HG03354 (cell line): ENCODE data around the gene RNF182.
"Not testable (repeated sequence)": the region's sequence is repeated elsewhere in the genome, so short reads cannot be mapped to it uniquely, and the experiment has no call there.

Experiments
- ATAC-seq: cut with Tn5 transposase; IDR thresholded peaks from one replicate; pipeline ENCODE4 v1.9.1; 2021; ENCODE audit warnings: mild to moderate bottlenecking; ENCODE audit not compliant: unreplicated experiment, poor library complexity, severe bottlenecking

RNF182 gene

DNA sequence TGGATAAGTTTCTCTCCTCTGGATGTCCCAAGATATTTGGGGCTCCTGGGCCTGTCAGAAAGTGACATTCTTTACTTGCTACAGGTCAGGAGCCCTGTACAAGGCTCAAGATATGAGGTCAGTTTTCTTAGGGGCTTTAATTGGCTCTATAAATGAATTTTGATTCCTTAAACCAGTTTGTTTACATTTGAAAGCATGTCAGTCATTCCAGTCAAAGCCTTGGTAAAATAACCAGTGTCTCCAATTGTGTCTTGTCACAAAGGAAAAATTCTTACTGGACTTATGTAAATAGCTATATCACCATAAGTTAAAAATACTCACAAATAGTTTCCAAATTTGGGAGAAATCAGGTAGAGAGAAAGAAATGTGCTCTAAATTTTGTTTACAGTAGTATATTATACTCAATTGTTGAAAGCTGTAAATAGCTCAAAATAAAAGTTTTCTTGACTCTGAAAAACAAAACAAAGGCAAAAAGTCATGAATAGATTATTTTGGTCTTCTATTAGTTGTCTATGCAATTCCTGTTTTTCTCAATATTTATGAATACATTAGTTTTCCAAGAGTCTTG lies 22.9 kb downstream of the RNF182 start:
- no peak for ATAC-seq

DNA sequence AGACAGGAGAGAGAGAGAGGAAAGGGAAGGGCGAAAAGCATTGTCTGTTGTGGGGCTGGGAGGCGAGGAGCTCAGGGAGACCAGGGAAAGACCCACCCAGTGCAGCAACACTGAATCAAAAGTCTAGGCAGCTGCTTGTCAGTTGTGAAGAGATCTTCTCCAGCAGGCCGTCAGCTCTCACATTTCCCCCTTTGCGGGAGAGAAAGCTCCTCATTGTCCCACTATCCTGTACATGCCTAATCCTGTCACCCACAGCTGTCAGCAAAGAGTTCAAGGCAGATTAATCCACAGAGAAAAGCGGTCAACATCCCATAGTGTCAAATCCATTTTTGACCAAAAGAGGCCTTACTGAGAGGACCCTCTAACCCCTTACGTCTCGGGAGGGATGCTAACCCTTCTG lies 27.3 kb downstream of the RNF182 start:
- ATAC-seq = no peak

DNA sequence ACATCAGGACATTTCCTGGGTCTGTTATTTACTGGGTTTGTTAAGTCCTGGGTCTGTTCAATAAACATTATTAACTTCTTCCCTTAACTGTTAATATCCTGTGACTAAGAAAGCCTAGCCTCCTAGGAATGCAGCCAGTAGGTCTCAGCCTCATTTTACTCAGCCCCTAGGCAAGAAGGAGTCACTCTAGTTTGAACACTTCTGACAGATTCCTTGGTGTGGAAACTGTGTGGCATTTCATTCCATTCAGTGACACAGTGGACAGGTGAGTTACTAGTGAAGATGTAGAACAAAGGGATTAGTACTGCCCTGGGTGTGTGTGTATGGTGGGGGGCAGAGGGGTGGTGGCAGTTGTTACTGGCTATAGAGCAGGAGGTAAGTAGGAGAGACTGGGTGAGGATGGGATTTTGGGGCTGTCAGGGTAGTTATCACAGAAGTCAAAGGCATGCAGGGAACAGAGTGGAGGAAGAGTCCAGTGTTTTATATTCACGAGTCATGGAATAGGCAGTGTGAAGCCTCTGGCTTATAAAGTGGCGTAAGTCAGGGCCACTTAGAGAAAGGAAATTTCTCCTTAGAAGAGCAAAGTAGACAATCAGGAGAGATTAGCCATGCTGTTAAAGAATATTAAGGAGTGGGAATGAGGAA lies 28.4 kb downstream of the RNF182 start:
- ATAC-seq = no peak

DNA sequence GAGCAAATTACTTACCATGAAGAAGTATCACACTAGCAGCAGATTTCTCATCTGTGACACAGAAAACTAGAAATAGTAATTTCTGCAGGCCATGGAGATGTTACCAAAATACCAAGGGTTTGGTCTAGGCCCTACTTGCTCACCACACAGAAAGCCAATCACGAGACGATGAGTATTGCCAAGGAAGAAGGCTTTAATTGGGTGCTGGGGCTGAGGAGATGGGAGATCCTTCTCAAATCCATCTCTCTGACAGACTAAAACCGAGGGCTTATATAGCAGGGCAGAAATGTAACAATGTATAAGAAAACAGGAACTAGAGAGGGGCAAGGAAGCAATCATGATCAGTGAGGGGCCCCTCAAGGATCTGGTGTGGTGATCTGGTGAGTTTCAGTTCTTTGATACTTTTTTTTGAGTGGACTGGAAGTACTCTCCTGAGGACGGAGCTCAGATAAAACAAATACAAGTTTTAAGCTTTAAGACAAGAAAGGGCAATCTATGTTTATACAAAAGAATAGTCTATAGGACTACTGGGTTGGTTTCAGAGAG lies 40.9 kb downstream of the RNF182 start:
- no peak for ATAC-seq

DNA sequence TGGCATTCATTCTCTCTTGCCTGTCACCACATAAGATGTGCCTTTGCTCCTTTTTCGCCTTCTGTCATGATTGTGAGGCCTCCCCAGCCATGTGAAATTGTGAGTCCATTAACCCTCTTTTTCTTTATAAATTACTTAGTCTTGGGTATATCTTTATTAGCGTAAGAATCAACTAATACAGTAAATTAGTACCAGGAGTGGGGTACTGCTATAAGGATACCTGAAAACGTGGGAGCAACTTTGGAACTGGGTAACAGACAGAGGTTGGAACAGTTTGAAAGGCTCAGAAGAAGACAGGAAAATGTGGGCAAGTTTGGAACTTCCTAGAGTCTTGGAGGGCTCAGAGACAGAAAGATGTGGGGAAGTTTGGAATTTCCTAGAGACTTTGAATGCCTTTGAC lies 46.6 kb downstream of the RNF182 start:
- ATAC-seq = no peak

DNA sequence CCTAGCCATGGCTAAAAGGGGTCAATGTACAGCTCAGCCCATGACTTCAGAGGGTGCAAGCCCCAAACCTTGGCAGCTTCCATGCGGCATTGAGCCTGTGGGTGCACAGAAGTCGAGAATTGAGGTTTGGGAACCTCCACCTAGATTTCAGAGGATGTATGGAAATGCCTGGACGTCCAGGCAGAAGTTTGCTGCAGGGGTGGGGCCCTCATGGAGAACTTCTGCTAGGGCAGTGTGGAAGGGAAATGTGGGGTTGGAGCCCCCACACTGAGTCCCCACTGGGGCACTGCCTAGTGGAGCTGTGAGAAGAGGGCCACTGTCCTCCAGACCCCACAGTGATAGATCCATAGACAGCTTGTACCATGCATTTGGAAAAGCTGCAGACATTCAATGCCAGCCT lies 47.9 kb downstream of the RNF182 start:
- ATAC-seq = not testable (repeated sequence)

DNA sequence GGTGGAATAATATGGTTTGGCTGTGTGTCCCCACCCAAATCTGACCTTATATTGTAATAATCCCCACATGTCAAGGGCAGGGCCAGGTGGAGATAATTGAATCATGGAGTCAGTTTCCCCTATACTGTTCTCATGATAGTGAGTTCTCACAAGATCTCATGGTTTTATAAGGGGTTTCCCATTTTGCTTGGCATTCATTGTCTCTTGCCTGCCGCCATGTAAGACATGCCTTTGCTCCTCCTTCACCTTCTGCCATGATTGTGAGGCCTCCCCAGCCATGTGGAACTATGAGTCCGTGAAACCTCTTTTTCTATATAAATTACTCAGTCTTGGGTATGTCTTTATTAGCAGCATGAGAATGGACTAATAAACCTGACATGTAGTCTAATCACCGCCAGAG lies 48.7 kb downstream of the RNF182 start:
- ATAC-seq = not testable (repeated sequence)

DNA sequence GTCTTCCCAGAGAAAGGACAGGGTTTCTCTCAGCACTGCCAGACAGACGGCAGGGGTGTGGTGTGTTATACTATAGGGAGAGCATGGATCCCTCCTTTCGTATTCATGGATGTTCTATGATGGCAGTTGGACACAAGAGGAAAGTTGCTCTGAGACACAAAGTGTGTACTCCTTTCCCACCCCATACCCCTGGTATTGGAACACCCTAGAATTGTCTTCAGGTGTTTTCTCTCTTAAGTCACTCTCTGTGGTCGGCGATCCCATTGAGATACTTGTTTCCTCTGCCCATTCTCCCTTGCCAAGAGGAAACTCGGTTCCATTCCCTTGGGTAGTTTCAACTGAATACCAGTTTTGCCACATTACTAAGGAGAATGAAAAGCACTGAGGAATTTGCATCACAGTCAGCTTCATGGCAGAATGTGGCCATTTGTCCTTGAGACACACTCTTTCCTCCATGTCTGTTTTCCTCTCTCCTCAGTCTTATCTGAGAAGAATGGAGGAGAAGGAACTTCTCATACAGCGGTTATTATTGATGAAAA lies 53.4 kb downstream of the RNF182 start:
- ATAC-seq = no peak

DNA sequence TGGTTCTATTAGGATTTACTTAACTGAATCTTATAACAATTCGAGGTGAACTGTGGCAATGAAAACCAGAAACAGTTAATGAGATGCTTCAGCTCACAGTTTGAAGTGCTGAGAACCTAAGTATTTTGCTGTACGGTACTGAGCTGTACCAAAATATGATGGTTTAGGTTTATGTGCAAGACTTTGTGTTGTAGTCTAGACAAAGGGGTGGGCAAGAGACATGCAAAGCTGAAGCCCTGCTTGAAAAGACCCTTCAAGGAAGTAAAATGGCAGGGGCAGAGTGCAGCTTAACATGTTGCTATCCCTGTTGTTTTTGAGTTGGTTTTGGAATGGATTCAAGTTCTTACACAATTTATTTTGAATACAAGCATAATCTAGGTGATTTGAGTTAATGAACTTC lies 54.0 kb downstream of the RNF182 start:
- no peak for ATAC-seq

DNA sequence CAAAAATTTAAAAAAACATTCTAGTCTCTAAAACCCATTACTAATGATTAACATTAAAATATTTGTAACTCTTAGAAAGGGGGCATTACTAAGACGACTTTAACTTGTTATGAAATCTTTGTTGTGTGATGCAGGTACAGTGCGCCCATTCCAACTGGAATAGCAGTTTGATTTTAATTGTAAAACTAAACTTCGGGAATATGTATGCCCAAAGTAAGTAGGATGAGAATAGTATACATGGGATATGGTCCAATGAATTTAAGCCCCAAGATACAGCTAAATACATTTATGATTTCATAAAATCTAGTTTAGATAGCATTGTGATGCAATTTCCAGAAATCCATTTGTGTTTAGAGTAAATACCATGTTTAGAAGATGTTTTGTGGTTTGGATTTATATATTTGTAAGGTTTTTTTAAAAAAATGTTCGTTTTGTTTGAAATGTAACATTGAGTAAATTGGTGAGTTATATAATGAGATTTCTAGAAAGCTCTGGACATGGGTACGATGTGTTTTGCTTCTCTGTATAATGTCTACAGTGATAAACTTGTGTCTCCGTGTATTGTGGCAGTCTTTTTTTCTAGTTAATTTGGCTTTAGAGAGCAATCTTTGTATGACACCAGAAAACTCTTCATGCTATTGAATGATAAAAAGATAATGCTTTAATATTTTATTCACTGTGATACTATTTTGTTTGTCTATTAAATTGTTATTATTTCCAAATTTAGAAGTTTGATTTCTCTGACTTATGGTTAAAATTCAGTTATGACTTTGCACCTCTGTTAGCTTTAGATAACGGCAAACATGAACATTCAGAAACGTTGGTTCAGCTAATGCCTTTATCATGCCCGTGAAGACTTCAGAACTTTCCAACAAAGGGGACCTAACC lies 54.8 kb downstream of the RNF182 start:
- no peak for ATAC-seq

DNA sequence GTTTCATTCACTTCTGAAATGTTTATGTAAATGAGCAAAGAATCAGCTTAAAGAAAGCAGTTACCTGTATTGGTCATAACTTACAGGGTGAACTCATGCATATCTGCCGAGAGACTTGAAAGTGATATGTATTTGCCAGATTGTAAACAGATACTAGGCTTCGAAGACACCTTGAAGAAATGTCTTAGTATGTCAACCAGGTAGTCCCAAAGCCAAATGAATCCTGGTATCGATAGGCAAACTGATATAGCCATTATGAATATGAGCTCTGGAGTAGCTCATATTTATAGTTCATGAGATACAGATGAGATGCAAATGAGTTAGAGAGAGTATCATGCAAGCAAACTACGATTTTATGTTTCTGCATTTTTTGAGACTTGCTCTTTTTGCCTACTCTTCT lies 55.8 kb downstream of the RNF182 start:
- no peak for ATAC-seq

DNA sequence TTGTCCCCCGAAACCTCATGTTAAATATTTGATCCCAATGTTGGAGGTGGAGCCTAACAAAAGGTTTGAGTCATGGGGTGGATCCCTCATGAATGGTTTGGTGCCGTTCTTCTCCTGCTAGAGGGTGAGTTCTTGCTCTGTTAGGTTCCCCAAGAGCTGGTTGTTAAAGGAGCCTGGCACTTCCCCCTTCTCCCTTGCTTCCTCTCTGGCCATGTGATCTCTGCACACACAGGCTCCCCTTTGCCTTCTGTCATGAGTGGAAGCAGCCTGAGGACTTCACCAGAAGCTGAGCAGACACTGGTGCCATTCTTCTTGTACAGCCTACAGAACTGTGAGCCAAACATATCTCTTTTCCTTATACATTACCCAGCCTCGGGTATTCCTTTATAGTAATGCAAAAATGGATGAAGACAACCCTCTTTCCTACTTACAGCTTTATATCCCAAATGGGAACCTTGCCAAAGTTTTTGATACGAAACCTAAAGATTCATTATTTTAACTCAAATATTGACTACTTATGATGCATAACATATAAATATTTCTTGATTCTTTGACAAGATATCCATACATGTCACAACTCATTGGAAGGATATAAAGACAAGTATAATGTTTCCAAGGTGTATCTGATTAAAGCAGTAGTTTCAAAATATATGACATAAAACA lies 61.0 kb downstream of the RNF182 start:
- no peak for ATAC-seq

DNA sequence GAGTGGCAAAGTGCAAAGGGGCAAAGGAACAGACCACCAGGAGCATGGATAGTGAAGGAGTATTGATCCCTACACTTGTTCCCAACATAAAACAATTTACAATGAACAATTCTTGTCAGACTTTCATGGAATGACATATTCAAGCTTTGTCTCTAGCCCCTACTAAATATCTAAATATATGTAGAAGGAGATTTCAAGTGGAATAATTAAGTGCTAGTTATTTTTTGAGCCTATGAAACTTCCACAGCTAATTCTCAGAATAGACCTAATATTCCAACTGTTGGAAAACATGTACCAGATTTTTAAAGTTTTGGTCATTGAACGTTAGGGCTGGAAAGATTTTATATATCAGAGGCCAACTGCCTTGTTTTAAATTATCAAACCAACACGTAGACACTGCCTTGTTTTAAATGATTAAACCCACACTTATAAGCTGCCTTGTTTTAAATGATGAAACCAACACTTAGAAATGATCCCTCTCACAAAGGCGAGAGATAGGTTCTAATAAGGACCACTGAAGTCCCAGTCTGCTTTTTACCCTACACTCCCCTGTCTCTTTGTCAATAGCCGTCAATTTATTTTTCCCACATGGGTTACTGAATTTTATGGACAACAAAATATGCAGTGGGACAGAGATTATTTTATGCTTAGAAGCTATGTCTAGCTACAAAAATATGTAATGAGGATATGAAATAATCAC lies 62.1 kb downstream of the RNF182 start:
- ATAC-seq = no peak

DNA sequence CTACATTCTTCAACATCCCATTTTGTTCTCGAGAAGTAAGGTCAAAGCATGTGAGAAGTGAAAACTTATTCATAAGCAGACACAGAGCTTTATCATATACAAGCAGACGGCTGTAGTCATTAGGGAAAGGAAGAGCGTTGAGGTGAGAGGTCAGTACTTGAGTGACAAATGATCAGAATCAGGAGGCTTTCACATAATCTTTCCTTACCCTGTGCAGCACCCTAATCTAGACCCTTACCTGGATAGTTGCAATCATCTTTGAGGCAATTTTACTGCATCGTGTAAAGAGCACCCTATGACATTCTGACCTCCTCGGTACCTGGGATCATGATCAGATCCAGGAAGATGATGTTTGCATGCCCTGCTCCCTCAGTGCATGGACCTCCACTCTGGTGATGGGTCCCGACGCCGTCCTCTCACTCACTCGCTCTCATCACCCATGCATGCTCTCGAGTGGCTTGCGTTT lies 62.7 kb downstream of the RNF182 start:
- ATAC-seq = no peak

DNA sequence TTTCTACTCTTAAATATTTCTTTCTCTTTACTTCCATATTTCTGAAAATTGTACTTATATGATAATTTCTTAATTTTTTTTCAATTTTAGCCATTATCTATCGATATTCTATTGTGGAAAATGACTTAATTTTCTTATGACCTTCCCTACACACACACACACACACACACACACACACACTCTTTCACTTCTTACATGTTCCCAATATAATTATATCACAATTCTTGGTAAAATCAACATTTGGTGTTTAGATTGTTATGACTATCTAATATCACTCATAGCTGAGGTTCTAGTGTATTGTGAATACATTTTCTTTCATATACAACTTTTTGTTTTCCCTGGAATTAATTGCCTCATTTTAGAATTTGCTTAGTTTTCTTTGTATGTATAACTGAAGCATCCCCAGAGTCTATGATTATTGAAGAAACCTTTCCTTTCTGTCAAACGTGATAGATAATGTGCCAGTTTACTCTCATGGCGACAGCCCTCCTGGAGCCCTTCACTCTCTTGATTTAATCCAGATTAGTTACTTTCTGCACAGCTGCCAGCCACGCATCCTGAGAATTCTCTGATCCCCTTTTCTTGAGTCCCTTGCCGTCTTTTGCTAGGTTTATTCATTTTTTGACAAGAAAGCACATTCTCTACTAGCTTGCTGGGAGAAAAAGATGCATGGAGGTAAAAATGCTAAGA lies 63.4 kb downstream of the RNF182 start:
- ATAC-seq = no peak

DNA sequence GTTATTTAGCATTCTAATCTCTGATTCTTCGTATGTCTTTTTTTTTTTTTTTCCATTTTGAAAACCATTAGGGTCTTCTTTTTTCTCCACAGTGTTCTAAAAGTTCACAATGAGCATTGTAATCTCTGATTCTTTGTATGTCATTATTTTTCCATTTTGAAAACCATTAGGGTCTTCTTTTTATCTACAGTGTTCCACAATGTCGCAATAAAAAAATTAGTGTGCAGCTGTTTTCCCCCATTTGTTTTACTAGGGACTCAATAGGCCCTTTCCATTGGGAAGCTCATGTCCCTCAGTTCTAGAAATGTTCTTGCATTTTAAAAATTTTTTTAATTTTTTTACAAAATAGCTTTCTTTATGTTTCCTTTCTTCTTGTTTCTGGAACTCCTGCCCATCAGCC lies 64.2 kb downstream of the RNF182 start:
- ATAC-seq = no peak

DNA sequence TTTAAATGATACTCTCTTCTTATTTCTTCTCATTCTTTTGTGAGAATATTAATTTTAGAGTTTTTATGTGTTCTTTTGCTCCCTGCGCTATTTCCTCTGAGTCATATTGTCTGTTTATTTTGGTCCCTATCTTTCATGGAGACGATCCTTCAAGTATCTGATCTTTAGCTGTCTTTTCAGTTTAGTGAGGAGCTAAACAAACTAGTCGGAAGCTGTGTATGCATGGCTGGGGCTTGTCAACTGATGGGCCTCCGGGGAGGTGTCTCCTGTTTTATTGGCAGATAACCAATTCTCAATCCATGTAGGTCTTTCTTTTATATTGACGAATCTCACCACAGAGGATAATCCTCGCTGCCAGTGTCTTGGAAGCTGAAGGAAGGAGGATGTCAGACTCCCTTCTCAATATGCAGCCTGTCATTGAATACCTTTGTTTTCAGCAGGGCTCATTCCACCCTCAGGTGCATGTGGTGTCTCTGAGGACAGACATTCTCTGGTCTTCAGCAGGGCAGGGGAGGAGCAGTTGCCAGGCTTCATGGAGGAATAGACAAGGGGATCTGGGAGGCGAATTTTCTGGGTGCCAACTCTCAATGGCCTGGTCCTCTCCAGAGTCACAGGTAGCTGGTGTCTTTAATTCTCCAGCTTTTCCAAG lies 64.9 kb downstream of the RNF182 start:
- no peak for ATAC-seq

DNA sequence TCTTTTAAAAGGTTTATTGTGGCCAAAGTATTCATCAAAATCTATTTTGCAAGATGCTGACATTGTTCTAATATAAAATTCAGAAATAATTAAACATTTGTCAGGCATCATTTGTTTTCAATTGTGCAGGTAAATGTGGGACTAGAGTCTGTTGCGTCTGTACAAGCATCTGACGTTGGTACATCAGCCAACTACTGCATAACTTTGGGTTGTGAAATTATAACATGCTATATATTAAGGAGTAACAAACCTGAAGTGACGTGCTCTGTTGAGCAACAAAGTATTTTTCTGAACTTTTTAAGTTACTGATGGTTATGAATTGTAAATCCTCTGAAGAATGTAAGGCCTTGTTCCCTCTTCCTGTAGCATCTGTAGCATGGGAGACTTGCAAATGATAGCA lies 66.0 kb downstream of the RNF182 start:
- no peak for ATAC-seq
